ENCODE measurements around the gene TMEM163. TPM values are rescaled to one million over a fixed set of nuclear protein-coding genes. Genes with fewer than 3 reads are reported as not detected.
A peak's percentile ranks its signal among the peaks of the same experiment; 100 is the strongest.

TMEM163 gene
- total RNA-seq, 2 donors from 2014 or later = 16.2 to 27.5 TPM

GRCh38 chr2:134465228-134466105 is 253.3 kb downstream of the TMEM163 start:
- H3K9me3 ChIP-seq = no peaks in the 10 kb centered on the region
- no peak for DNase-seq
- intact Hi-C loops (cut with DNase I) = no loop called here
- H3K36me3 ChIP-seq (replicated peaks in 1 of 2; ENCODE audit: insufficient read depth in 1 of 2, low read depth in 2 of 2) = no peaks in the 10 kb centered on the region
- H3K27me3 ChIP-seq = no peaks in the 10 kb centered on the region
- peaks cover 16% of the 10 kb centered on the region for H3K4me1 ChIP-seq
- peak overlapping the region in 3 of 4 donors; percentile 17 to 60 (median 58) for H3K27ac ChIP-seq
- peak; percentile 43 for ATAC-seq
- no peak overlapping the region for H3K4me3 ChIP-seq
- WGBS, 2 donors = 53 to 67% methylated on average over 6 of the region's 6 CpGs
- TF ChIP-seq POLR2A (IDR thresholded peaks at IDR 0.05) (no peak), CTCF (IDR thresholded peaks at IDR 0.05) (no peak)

GRCh38 chr2:134463699-134464022 is 255.1 kb downstream of the TMEM163 start:
- Histone ChIP-seq H3K27ac (no peak overlapping the region), H3K9me3 (no peaks in the 10 kb centered on the region), H3K36me3 (replicated peaks in 1 of 2; ENCODE audit: insufficient read depth in 1 of 2, low read depth in 2 of 2) (no peaks in the 10 kb centered on the region), H3K27me3 (no peaks in the 10 kb centered on the region), H3K4me1 (peaks cover 19% of the 10 kb centered on the region), H3K4me3 (no peak overlapping the region)
- intact Hi-C loops (cut with DNase I) = no loop called here
- DNase-seq (no peak), ATAC-seq (no peak)
- WGBS, 2 donors = 86 to 93% methylated on average over 7 of the region's 7 CpGs
- TF ChIP-seq POLR2A (IDR thresholded peaks at IDR 0.05) = no peak
- no peak for TF ChIP-seq CTCF (IDR thresholded peaks at IDR 0.05)

GRCh38 chr2:134462791-134463698 is 255.8 kb downstream of the TMEM163 start:
- no peaks in the 10 kb centered on the region for H3K27me3 ChIP-seq
- WGBS, 2 donors = 85 to 97% methylated on average over 6 to 11 of the region's 11 CpGs
- no peaks in the 10 kb centered on the region for H3K9me3 ChIP-seq
- DNase-seq = no peak
- no peaks in the 10 kb centered on the region for H3K36me3 ChIP-seq (replicated peaks in 1 of 2; ENCODE audit: insufficient read depth in 1 of 2, low read depth in 2 of 2)
- ATAC-seq = no peak
- H3K27ac ChIP-seq = no peak overlapping the region
- TF ChIP-seq CTCF (IDR thresholded peaks at IDR 0.05) (no peak), POLR2A (IDR thresholded peaks at IDR 0.05) (no peak)
- peaks cover 23% of the 10 kb centered on the region for H3K4me1 ChIP-seq
- intact Hi-C loops (cut with DNase I) = no loop called here
- no peak overlapping the region for H3K4me3 ChIP-seq

- whole genome bisulfite sequencing, 2 donors = 93 to 95% methylated on average over 6 of the region's 6 CpGs
- ATAC-seq (no peak), DNase-seq (no peak)
- Histone ChIP-seq H3K4me3 (no peak overlapping the region), H3K27me3 (no peaks in the 10 kb centered on the region), H3K27ac (no peak overlapping the region), H3K4me1 (peaks cover 27% of the 10 kb centered on the region), H3K9me3 (no peaks in the 10 kb centered on the region), H3K36me3 (replicated peaks in 1 of 2; ENCODE audit: insufficient read depth in 1 of 2, low read depth in 2 of 2) (no peaks in the 10 kb centered on the region)
- intact Hi-C loops (cut with DNase I) = no loop called here
- TF ChIP-seq CTCF (IDR thresholded peaks at IDR 0.05) = no peak
- TF ChIP-seq POLR2A (IDR thresholded peaks at IDR 0.05) = no peak
Observed at GRCh38 chr2:134462275-134462674, 256.5 kb downstream of the TMEM163 start.

All from body of pancreas (tissue), 4 donors.